ENCODE results near the gene PCIF1.
"Not testable (repeated sequence)": the region's sequence is repeated elsewhere in the genome, so short reads cannot be mapped to it uniquely, and the experiment has no call there.

The PCIF1 gene

DNA sequence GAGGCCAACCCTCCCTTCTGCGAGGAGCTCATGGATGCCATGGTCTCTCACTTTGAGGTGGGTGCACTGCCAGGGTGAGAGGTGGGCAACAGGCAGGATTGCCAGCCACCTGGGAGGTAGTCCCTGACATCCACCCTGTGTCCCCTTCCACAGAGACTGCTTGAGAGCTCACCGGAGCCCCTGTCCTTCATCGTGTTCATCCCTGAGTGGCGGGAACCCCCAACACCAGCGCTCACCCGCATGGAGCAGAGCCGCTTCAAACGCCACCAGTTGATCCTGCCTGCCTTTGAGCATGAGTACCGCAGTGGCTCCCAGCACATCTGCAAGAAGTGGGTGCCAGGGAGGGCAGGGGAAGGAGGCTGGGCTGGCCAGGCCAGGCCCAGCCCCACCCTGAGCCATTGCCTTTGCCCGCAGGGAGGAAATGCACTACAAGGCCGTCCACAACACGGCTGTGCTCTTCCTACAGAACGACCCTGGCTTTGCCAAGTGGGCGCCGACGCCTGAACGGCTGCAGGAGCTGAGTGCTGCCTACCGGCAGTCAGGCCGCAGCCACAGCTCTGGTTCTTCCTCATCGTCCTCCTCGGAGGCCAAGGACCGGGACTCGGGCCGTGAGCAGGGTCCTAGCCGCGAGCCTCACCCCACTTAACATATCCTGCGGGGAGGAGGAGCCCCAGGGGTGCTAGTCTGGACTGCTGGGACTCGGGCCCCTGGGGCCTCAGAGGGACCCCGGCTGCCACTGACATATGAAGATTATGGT is 12.8 kb downstream of the PCIF1 start:
- no peak for DNase-seq (ENCODE audit: low spot score)

DNA sequence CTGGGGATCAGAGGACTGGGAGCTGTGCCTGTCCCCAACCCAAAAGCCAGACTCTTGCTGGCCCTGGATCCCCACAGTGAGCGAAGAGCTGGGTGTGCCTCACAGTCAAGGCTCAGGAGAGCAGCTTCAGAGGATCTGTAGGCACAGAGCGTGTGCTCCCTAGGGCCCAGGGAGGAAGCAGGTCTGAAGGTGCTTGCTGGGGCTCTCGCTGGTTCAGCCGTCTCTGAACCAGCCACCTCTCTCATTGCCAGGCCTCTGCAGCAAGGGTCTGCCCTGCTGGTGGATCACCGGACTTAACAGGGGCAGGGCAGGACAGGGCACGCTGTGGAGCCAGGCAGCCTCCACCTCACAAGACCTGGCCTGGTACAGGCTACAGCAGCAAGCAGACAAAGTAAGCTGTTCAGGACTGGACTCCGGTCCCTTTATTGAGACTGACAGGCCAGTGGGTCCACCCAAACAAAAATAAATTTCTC is 13.8 kb downstream of the PCIF1 start:
- DNase-seq (ENCODE audit: low spot score): no peak

DNA sequence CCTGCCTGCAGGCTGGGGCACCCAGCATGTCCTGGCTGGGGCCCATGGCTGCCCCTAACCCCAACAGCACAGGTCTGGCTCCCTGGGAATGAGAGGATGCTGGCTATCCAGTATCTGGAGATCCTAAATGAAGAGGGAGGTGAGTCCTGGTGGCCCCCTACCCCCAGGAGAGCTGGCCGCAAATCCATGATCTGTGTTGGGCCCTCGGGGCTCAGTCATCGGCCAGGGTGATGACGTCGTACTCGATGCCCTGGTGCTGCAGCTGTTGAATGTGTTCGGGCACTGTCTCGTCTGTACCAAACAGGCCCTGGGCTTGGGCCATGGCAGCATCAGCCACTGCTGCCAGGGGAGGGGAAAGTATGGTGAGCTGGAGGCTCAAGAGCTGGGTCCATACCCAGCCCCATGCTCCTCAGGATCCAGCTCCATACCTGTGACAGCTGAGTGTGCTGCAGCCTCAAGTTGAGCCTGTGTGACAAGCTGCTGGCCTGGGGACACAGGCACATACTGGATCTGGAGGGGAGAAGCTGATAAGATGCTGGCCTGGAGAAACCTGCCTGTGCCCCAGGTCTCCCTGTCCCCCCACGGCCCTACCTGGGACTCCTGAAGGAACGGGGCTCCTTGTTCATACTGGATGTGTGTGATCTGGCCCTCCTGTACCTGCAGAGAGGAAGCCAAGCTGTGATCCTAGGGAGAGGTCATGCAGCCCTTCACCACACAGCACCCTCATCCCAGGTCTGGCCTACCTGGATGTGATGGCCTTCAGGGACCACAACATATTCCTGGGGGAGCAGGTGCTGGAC is 14.5 kb downstream of the PCIF1 start:
- DNase-seq (ENCODE audit: low spot score): no peak

DNA sequence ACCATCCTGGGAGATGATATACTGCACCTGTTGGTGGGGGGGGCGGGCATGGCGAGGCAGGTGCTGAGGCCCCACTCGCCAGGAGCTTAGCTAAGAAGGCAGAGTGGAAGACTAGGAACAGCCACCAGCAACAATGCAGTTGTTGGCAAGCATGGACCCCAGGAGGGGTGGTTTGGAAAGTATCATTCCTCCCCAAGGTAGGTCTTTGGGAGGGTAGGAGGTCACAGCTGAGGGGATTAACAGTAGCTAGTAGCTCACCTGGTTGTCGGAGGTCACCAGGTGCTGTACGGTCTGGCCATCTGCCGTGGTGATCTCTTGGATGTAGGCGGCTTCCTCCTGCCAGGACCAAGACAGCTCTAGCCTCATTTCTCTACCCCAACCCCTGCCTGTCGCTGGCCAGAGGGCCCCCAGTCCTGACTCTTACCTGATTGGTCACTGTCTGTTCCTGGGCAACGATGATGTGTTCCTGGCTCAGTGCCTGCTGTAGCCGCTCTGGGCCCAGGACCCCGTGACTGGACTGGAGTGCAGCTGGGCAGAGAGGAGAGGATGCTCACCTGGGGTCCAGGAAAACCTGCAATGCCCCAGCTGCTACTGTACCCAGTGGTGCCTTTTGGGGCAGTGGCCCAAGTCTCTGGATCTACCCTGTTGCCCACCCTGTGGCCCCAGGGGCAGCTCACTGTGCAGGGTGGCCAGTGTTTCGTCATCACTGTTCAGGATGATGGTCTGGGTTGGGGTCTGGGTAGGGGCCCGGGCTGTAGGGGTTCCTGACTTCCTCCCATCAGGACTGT is 15.3 kb downstream of the PCIF1 start:
- no peak for DNase-seq (ENCODE audit: low spot score)

- no peak for DNase-seq (ENCODE audit: low spot score)
These were observed 15.8 kb downstream of the PCIF1 start for GRCh38 chr20:45950330-45950646.

GRCh38 chr20:45951925-45952834 is 17.7 kb downstream of the PCIF1 start:
- no peak for DNase-seq (ENCODE audit: low spot score)

DNA sequence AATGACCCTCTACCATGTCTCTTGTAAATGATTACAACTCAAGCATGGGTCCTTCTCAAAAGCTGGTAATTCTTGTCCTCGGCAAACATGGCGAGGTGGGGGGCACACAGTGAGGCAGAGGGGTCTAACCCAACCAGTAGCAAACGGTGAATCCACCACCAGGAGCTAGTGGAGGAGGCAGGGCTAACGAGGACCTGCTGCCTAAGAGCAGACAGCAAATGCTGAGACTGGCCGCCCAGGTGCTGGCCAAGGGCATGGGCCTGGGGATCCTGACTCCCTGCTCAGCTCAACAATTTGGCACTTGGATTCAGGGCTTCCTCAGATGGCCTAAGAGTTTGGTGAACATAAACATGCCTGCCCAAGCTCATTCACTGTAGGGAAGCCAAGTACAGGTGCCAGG is 18.4 kb downstream of the PCIF1 start:
- no peak for DNase-seq (ENCODE audit: low spot score)

- no peak for DNase-seq (ENCODE audit: low spot score)
These were observed 19.2 kb downstream of the PCIF1 start for GRCh38 chr20:45953672-45954071.

DNA sequence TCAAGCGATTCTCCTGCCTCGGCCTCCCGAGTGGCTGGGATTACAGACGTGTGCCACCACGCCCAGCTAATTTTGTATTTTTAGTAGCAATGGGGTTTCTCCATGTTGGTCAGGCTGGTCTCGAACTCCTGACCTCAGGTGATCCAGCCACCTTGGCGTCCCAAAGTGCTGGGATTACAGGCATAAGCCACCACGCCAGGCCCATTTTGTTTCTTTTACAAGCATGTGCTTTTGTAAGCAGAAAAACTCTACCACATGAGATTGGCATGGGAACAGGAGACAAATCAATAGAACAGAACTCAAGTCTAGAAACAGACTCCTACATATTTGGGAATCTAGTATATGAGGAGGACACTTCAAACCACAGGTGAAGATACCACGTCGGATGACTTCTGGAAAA is 21.8 kb downstream of the PCIF1 start:
- DNase-seq (ENCODE audit: low spot score): not testable (repeated sequence)

- no peak for DNase-seq (ENCODE audit: low spot score)
These were observed 22.8 kb downstream of the PCIF1 start for GRCh38 chr20:45957021-45957941.

DNA sequence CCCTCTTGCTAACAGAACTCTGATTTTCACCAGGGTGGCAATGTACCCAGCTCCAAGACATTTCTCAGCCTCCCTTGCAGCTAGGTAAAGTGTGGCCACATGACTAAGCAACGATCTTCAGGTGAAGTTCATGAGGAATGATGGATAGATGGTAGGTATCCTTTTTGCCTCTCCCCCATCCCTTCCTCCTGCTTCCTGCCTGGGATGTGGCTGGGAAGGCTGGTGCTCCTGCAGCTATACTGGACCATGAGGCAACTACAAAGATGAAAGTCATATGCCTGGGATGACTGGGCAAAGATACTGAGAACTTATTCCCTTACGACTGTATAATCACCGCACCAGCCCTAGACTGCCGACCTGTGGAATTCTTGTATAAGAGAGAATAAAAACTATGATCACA is 24.1 kb downstream of the PCIF1 start:
- no peak for DNase-seq (ENCODE audit: low spot score)

GRCh38 chr20:45959126-45959525 is 24.6 kb downstream of the PCIF1 start:
- DNase-seq (ENCODE audit: low spot score): no peak

DNA sequence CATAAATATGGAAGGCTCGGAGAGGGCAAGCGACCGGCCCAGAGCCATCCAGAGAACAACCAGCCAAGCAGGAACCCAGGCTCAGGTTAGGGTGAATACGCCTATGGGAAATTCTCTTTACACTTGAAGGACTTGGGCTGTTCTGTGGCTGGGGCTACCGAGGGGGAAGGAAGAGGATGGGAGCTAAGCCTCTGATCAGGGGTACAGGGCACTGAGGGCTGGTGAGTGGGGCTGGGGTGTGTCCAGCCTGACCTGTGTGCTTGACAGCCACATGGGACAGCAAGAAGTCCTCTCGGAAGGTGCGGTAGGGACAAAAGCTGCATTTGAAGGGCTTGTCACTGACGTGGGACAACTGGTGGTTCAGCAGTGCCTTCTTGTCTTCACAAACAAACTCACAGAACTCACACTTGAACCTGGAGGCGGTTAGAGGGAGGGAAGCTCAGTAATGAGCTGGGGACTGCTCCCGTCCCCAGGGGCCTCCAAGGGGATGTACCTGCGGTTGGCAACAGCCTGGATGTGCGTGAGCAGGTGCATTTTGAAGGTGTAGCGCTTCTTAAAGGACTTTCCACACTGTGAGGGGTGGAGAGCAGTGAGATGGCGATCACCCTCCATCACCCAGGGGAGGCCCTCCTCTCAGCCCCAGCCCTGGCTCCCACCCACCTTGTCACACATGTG is 25.6 kb downstream of the PCIF1 start:
- no peak for DNase-seq (ENCODE audit: low spot score)

GRCh38 chr20:45962031-45962755 is 27.7 kb downstream of the PCIF1 start:
- DNase-seq (ENCODE audit: low spot score): no peak

GRCh38 chr20:45963059-45964005 is 28.8 kb downstream of the PCIF1 start:
- peak; percentile 74 for DNase-seq (ENCODE audit: low spot score)

GRCh38 chr20:45964006-45964400 is 29.5 kb downstream of the PCIF1 start:
- no peak for DNase-seq (ENCODE audit: low spot score)

DNA sequence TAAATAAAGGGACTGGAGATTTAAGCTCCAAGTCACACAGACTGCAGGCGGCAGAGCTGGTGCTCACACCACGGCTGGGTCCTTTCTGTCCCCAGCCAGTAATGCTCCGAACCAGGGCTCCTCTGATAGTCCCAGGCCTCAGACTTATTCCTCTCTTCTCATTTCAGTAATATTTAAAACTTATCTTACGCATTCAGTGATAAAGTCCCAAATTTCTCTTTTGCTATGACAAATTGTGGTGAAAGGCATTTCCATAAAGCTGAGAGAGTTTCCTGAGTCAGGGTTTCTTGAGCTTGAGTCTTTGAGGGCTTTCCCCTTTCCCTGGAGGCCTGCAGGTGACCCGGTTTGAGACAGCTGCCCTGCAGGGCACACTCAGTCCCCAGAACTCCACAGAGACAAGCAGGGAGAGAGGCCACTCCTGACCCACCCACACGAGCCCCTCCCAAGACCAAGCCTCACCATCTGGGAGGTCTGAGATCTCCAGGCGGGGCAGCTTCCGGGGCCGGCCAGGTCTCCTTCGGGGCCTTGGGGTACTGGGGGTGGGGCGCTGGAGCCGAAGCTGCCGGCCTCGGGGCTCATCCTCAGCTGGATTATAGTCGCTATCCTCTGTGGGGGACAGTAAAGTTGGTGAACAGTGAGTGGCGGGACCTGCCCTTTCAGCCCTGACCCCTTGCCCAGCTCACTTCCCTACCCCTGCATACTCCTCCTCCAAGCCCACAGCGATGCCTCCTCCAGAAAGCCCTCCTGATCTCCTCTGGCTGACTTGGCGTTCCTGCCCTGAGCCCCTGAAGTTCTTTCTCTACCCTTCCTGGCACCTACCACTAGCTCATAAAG is 30.9 kb downstream of the PCIF1 start:
- no peak for DNase-seq (ENCODE audit: low spot score)
